K562 (cell line): Measurements from ENCODE around the gene WDR35. TPM values are rescaled to one million over a fixed set of nuclear protein-coding genes. Genes with fewer than 3 reads are reported as not detected.

Experiments used
- ARHGAP35 ChIP-seq: fragments of 450-650 bp; IDR thresholded peaks from 2 replicates; pipeline ENCODE4 v1.6.1; 2018; ENCODE audit not compliant: partially characterized antibody
- CBFA2T2 ChIP-seq: fragments of 450-650 bp; conservative IDR thresholded peaks from 2 replicates; pipeline ENCODE4 v1.6.1; 2017; ENCODE audit warnings: mild to moderate bottlenecking
- E2F8 ChIP-seq: fragments of 450-650 bp; IDR thresholded peaks from 2 replicates; pipeline ENCODE4 v1.7.1; 2018; ENCODE audit warnings: mild to moderate bottlenecking, low read depth; ENCODE audit not compliant: partially characterized antibody
- GTF2B ChIP-seq: IDR thresholded peaks from 2 replicates; pipeline ENCODE4 v1.6.1; 2011; ENCODE audit not compliant: insufficient read length; ENCODE audit errors: extremely low read depth
- GTF2F1 ChIP-seq: IDR thresholded peaks from 2 replicates; pipeline ENCODE4 v1.6.1; 2011; ENCODE audit warnings: low read depth, low read length, improper control_type of control experiment
- HDAC6 ChIP-seq: IDR thresholded peaks from 2 replicates; pipeline ENCODE4 v1.6.1; 2012; ENCODE audit warnings: low read depth, mild to moderate bottlenecking, control low read depth, inconsistent platforms, low read length, moderate library complexity
- ID3 ChIP-seq, 2 experiments: fragments of 250-450 bp in 1 of 2; fragments of 450-650 bp in 1 of 2; sonication (Bioruptor Pico) in 1 of 2; IDR thresholded peaks; 2 replicates each; pipeline versions ENCODE4 v1.6.1 to v1.8.0; 2016 to 2021; ENCODE audit warnings: mild to moderate bottlenecking in 2 of 2, moderate library complexity in 2 of 2, missing compliant biosample characterization in 1 of 2, missing genetic modification characterization in 1 of 2
- MYBL2 ChIP-seq, 2 experiments: fragments of 450-650 bp in 1 of 2; sonication (generic) in 1 of 2; formaldehyde crosslinking in 1 of 2; IDR thresholded peaks; 2 replicates each; pipeline versions ENCODE4 v1.6.1 to v1.8.1; 2017 to 2022; ENCODE audit warnings: borderline replicate concordance in 1 of 2, inconsistent platforms in 1 of 2, low read depth in 1 of 2, mild to moderate bottlenecking in 1 of 2, missing genetic modification reagents in 1 of 2, moderate library complexity in 1 of 2
- NR2F6 ChIP-seq: fragments of 450-650 bp; formaldehyde crosslinking; IDR thresholded peaks from 2 replicates; pipeline ENCODE4 v1.4.0; 2020; ENCODE audit warnings: mild to moderate bottlenecking
- RREB1 ChIP-seq: fragments of 250-450 bp; sonication (Bioruptor Pico); IDR thresholded peaks from 2 replicates; pipeline ENCODE4 v1.4.0; 2020
- TAF15 ChIP-seq: fragments of 200-400 bp; formaldehyde crosslinking; IDR thresholded peaks from 2 replicates; pipeline ENCODE4 v1.6.1; 2017; ENCODE audit warnings: mild to moderate bottlenecking, low read depth, low read length, moderate library complexity
- THAP7 ChIP-seq: fragments of 250-450 bp; sonication (Bioruptor Pico); IDR thresholded peaks from 2 replicates; pipeline ENCODE4 v1.5.0; 2021
- ZFP30 ChIP-seq: fragments of 250-450 bp; sonication (Bioruptor Pico); IDR thresholded peaks from 2 replicates; pipeline ENCODE4 v1.8.0; 2022; ENCODE audit warnings: moderate library complexity, mild to moderate bottlenecking, inconsistent platforms, borderline replicate concordance
- polyA plus RNA-seq, 8 experiments: library from polyadenylated mRNA; depleted of rRNA in 4 of 8; stranded (reverse) in 5 of 8; unstranded in 3 of 8; fragments of >200 nt; fragmentation: Nextera tagmentation in 2 of 8; fragmentation: Illumina TruSeq in 1 of 8; extraction: Ambion mirVana in 2 of 8; extraction: Trizol in 1 of 8; gene quantifications; 2 replicates each; pipeline versions ENCODE4 v1.2.1 to v1.2.3, GENCODE V29; 2011 to 2014; ENCODE audit warnings: inconsistent platforms in 1 of 8, missing spikeins in 1 of 8
- total RNA-seq, 7 experiments: library from RNA; depleted of rRNA in 6 of 7; stranded (reverse); fragments of >200 nt in 6 of 7; fragmentation: Illumina TruSeq in 2 of 7; extraction: Trizol in 2 of 7; gene quantifications; 2 replicates each; pipeline versions ENCODE4 v1.2.1 to v1.2.3, GENCODE V29; 2011 to 2021; ENCODE audit warnings: low replicate concordance in 1 of 7

WDR35 gene
- total and polyA plus RNA-seq, 9 of the 15 experiments (the other 6 are each of a cell fraction or from before 2014, with no cell fraction given), result 3.3 to 13.1 (median 8.0) TPM

- TF ChIP-seq RREB1 (CRISPR knock-in tag) (no peak), E2F8 (no peak), ID3 (CRISPR knock-in tag; IDR thresholded peaks at IDR 0.05) (no peak), ID3 (tag; IDR thresholded peaks at IDR 0.05) (no peak), ZFP30 (CRISPR knock-in tag) (no peak), CBFA2T2 (no peak), MYBL2 (IDR thresholded peaks at IDR 0.05; ENCODE audit: low read depth) (no peak), MYBL2 (CRISPR knock-in tag; IDR thresholded peaks at IDR 0.05; ENCODE audit: borderline replicate concordance) (no peak), TAF15 (no peak), NR2F6 (no peak), GTF2B (no peak), ARHGAP35 (no peak), GTF2F1 (no peak), THAP7 (CRISPR knock-in tag) (no peak), HDAC6 (no peak)
Observed at GRCh38 chr2:19899985-19900930, 89.6 kb downstream of the WDR35 start (continued).
